Mammary epithelial cell (primary cell): Measurements from ENCODE around the gene MED9.

Experiments used
- CTCF ChIP-seq, 2 donors: IDR thresholded peaks in 1 of 2; conservative IDR thresholded peaks in 1 of 2; 2 replicates each; pipeline ENCODE4 v1.5.1; 2011 to 2012; ENCODE audit warnings: inconsistent platforms in 2 of 2, low read length in 2 of 2, mild to moderate bottlenecking in 2 of 2, control low read depth in 1 of 2, low read depth in 1 of 2; ENCODE audit not compliant: insufficient read depth in 1 of 2; ENCODE audit errors: extremely low read depth in 1 of 2
- EZH2 ChIP-seq: IDR thresholded peaks from 2 replicates; pipeline ENCODE4 v1.6.1; 2012; ENCODE audit warnings: low read length, inconsistent platforms, borderline replicate concordance

- TF ChIP-seq EZH2 = peak; percentile 70
- TF ChIP-seq CTCF (conservative IDR thresholded peaks at IDR 0.05 in 1 of 2, IDR thresholded peaks at IDR 0.05 in 1 of 2; ENCODE audit: extremely low read depth in 1 of 2, insufficient read depth in 1 of 2, low read depth in 1 of 2, low read length in 2 of 2) = no peak
These were observed 18.9 kb downstream of the MED9 start for GRCh38 chr17:17495536-17496188.
